GM12872 (cell line): ENCODE data around the gene ST6GALNAC6.

ENCODE experiments used
- CTCF ChIP-seq: IDR thresholded peaks from 3 replicates; pipeline ENCODE4 v1.5.1; 2011; ENCODE audit warnings: low read depth, mild to moderate bottlenecking, low read length, moderate library complexity; ENCODE audit not compliant: insufficient read depth

Gene ST6GALNAC6

DNA sequence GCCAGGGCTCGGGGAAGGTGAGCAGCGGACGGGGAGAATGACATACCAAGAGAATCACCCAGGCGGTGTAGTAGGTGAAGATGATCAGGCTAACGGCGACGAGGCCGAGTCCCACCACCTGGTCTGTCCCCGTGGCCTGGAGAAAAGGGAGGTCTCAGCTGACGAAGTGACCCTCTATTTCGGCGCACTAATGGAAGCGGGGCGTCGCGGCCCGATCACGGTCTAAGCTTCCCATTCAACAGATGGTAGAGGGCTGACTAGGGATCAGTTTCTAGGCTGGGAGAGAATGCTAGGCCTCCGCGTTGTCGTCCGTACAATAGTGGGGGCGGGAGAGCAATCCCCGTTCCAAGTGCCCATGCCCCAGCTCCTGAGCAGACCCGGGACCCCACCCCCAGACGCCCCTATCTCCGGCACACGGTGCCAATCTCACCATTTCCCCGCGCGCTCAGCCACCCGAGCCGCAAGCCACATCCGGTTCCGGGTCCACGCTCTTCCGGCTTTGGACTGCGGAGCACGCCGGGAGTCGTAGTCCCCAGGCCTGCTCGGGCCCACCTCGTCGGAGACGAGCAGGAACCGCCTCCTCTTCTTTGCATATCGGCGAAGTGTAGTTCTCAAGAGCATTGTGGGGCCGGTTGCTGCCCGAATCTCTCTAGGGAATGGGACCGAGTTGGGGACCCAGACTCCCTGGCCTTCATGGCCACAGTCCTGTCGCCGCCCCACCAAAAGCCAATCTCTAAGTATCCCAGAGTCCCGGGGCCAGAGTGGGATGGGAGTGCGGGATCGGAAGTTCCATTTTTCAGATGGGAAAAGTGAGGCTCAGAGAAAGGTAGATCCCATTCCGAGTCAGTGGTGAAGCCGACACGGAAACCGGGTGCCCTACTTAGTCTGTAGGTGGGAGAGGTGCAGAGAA lies 38.2 kb upstream of the ST6GALNAC6 start, which contains the start of gene DPM2:
Gene DPM2, minus strand, starts transcription at position 467 of the 910 bp plus-strand sequence. Its CDS starts 34 bp downstream, at position 433.
- TF ChIP-seq CTCF, result no peak

DNA sequence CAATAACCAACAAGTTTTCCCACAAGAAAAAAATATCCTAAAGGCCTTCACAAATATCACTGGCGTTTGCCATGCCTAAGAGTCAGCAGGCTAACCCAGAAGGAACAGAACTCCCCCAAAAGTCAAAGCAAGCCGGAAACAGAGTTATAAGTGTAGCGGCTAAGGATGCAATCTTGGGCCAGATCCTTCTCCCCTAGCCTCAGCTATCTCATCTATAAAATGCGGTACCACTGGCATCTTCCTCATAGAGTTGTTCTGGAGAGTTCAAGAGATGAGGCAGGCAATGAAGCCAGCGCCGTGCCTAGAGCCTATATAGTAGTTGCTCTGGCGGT lies 37.6 kb upstream of the ST6GALNAC6 start:
- TF ChIP-seq CTCF, result no peak

DNA sequence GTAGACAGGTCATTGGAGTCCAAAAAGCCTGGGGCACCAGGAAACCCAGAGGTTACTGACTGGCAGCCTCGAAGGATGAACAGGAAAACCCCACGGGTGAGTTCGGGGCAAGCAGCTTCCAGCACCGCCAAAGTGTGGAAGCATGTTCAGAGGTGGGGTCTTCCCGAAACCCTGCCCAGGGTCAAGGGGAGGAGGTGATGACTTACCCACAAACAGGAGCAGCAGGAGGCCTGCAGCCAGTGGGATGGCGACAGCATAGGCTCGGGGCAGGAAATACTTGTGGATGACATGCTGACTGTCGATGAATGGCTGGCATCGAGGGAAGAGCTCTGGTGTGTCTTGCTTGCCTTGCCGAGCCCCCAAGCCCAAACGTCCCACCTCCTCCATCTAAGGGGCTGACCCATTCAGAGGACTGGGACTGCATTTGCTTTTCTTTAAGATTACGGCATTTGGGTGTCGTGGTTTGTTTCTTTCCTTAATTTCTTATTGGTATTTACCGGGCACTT lies 37.0 kb upstream of the ST6GALNAC6 start:
- TF ChIP-seq CTCF, result no peak

- no peak for TF ChIP-seq CTCF
Observed at GRCh38 chr9:127935765-127936221, 36.4 kb upstream of the ST6GALNAC6 start.

DNA sequence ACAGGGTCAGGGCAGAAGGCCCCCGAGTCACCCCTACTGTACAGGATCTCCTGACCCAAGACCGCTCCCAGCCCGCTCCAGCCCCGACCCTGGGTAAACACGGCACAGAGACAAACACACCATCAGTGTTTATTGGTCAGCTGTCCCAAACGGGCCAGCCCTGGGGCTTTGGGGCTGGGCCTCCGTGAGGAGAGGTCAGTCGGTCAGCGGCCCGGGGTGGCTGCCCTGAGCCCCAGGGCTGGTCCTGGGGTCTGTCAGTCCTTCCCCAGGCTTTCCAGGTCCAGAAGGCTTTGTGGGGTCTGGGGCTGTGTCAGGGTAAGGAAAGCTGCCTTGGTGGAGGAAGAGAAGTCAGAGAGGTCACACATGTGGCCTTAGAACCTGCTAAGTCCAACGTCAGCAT lies 35.6 kb upstream of the ST6GALNAC6 start:
- no peak for TF ChIP-seq CTCF

- peak; percentile 2; the same call in 1 of the 3 replicates for TF ChIP-seq CTCF
Observed at GRCh38 chr9:127934248-127934647, 34.8 kb upstream of the ST6GALNAC6 start.

GRCh38 chr9:127931092-127931881 lies 31.9 kb upstream of the ST6GALNAC6 start:
- TF ChIP-seq CTCF, result no peak
